IPS-NIHi7 (cell line): ENCODE data around the gene TACC2.
A peak's percentile ranks its signal among the peaks of the same experiment; 100 is the strongest.
"Not testable (repeated sequence)": the region's sequence is repeated elsewhere in the genome, so short reads cannot be mapped to it uniquely, and the experiment has no call there.

Source experiments
- DNase-seq: peaks from one replicate; pipeline ENCODE4 v3.0.0; 2012; ENCODE audit warnings: mixed read lengths; ENCODE audit errors: extremely low spot score

Gene TACC2

DNA sequence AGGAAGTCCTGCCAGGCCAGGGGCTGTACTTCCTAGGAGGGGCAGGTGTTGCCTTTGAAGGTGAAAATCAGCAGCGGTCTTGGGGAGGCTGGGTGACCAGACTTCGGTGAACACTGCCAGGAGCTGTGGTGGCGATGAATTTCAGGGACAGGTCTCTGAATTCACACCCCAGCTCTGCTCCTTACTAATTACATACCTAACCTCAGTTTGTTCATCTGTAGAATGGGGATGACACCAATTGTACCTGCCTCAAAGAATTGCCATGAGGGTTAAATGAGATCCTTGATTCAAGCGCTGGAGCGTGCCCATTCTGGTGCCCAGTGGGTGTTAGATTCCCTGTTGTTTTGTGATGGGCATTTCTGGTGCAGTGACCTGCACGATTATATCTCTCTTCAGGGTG, 102.8 kb downstream of the TACC2 start:
- no peak for DNase-seq

DNA sequence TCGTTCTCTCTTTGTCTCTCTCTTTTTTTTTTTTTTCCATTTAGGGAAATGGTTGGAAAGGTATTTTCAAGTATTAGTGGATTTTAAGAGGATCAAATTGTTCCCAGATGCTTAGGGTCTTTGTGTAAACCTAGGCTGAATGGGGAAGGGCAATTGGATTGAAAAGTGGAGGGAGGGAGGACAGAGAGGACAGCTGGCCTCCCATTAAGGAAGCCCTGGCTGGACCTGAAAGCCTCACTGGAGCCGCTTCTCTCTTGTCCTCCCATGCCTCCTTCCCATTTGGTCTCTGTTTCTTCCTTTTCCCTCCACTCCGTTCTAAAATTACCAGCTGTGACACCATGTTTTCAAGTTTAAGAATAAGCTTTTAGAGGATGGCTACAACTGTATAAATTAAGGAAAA, 104.1 kb downstream of the TACC2 start:
- no peak for DNase-seq

DNA sequence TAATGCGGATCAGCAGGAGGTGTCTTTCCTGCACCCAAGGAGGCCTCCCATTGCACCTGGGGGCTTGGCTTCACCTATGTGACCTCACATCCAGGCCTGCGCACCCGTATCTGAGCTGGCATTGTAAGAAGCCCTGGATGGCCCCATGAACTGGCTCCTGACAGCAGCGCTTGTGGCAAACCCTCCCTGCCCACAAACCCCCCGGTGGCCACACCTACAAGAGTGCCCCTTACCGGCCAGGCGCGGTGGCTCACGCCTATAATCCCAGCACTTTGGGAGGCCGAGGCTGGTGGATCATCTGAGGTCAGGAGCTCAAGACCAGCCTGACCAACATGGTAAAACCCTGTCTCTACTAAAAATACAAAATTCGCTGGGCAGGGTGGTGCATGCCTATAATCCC, 107.2 kb downstream of the TACC2 start:
- not testable (repeated sequence) for DNase-seq

GRCh38 chr10:122096705-122097104, 107.7 kb downstream of the TACC2 start:
- DNase-seq: no peak

GRCh38 chr10:122097935-122098334, 109.0 kb downstream of the TACC2 start:
- DNase-seq: no peak

- no peak for DNase-seq
These were observed 110.0 kb downstream of the TACC2 start for GRCh38 chr10:122098924-122099323.

GRCh38 chr10:122099562-122099961, 110.6 kb downstream of the TACC2 start:
- no peak for DNase-seq

- no peak for DNase-seq
These were observed 113.3 kb downstream of the TACC2 start for GRCh38 chr10:122102146-122102868.

GRCh38 chr10:122102869-122103525, 114.0 kb downstream of the TACC2 start:
- DNase-seq: no peak

DNA sequence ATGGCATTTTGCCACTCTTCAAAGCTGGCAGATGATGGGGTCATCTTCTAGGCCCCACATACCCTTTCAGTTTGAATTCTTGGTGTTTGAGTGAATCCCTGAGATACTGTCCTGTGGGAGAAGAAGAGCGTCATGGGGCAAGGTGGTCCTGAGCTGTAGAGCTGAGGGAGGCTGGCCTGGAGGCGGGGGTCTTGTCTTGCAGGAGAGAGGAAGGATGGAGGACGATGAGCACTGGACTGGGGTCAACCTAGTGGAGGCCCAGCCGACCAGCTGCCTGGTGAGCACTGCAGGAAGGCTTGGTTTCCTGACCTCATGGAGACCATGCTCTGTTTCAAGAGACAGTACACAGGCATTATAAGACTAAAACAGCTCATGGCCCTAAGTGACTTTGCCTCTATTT, 114.6 kb downstream of the TACC2 start:
- DNase-seq: no peak

- not testable (repeated sequence) for DNase-seq
These were observed 119.8 kb downstream of the TACC2 start for GRCh38 chr10:122108786-122109185.

DNA sequence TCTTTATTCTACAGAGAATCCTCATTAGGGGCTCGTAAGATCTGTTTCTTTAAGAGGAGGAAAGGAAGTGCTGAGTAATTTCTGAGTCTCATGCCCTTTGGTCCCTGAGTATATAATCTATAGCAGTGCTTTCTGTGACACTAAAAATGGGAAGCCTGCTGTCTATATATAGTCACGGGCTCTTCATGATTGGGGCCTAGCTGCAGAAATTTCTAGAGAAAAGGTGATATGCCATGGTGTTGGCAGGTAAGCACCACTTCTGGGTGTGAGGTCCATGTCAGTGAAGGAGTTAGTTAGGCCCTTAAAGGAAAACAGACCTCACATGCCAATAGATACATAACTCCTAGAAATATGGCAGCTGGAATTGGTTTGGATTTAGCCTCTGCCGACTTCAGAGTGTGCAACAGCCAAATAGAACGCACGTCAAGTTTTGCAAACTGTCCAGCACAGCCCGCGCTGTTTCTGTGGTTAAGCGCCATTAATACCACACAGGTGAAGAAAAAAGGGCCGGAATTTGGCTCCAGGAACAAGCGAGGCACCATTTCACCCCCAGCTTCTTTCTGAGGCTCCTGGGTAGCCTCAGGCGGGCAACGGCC, 123.2 kb downstream of the TACC2 start:
- no peak for DNase-seq

- DNase-seq: peak; percentile 94
These were observed 123.7 kb downstream of the TACC2 start for GRCh38 chr10:122112625-122113160.

- DNase-seq: peak; percentile 63
These were observed 124.4 kb downstream of the TACC2 start for GRCh38 chr10:122113161-122113944.

DNA sequence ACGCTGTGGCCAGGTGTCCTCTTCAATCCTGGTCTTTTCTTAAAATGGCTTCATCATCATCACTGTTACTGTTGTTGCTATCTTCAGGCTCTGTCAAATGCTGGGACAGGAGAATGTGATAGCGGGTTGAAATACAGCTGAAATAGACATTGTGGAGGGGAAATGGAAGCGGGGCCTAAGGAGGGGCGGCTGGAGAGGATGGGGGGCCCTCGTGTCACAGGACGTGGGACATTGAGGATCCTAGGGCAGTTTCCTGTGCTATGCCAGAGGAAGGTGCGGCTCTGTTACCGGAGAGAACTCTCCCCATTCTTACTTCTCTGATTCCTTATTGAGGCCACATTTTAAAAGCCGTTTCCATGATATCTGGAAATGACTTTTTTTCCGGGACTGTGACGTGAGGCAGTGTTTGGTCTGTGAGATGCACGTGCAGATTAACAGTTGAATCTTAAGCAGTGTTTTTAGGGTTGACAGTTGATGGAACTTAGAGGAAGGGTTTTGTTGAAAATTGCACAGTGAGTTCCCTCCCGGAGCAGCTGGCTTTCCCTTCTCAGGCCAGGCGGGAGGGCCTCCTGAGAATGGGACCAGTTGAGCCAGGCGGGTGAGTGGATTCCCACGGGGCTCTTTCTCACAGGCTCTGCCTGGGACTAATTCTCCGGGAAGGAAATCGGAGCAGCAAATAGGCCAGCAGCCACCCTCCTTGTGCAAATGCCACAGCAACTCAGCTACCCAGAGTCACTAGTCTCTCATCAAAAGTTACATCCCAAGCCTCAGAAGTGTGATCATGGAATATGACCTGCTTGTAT, 125.2 kb downstream of the TACC2 start:
- no peak for DNase-seq

GRCh38 chr10:122115874-122116273, 126.9 kb downstream of the TACC2 start:
- DNase-seq: no peak

GRCh38 chr10:122116331-122116730, 127.4 kb downstream of the TACC2 start:
- DNase-seq: no peak

- DNase-seq: no peak
These were observed 128.5 kb downstream of the TACC2 start for GRCh38 chr10:122117475-122117874.

GRCh38 chr10:122120008-122120744, 131.2 kb downstream of the TACC2 start:
- no peak for DNase-seq

DNA sequence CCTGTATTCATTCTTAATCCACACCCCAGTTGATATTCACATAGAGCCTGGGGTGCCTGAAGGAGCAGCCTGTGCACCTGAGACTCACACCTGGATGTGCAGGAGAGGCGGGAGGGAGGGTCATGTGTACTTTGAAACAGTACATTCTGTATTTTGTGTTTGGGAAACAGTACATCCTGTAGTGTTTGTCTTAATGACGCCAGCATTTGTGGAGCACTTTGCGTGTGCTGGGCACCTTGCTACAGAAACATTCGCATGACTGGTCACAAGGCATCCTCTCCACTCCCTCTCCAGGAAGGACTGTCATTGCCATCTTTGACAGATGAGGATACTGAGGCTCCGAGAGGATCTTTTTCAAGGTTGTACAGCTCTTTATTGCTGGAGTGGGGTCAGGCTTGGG, 132.1 kb downstream of the TACC2 start:
- no peak for DNase-seq
